HG02943 (cell line): ENCODE measurements around the gene POMC.
"Not testable (repeated sequence)": the region's sequence is repeated elsewhere in the genome, so short reads cannot be mapped to it uniquely, and the experiment has no call there.

Source experiments
- ATAC-seq: cut with Tn5 transposase; IDR thresholded peaks from one replicate; pipeline ENCODE4 v1.9.1; 2021; ENCODE audit warnings: mild to moderate bottlenecking, low read depth, moderate library complexity; ENCODE audit not compliant: unreplicated experiment

The POMC gene

DNA sequence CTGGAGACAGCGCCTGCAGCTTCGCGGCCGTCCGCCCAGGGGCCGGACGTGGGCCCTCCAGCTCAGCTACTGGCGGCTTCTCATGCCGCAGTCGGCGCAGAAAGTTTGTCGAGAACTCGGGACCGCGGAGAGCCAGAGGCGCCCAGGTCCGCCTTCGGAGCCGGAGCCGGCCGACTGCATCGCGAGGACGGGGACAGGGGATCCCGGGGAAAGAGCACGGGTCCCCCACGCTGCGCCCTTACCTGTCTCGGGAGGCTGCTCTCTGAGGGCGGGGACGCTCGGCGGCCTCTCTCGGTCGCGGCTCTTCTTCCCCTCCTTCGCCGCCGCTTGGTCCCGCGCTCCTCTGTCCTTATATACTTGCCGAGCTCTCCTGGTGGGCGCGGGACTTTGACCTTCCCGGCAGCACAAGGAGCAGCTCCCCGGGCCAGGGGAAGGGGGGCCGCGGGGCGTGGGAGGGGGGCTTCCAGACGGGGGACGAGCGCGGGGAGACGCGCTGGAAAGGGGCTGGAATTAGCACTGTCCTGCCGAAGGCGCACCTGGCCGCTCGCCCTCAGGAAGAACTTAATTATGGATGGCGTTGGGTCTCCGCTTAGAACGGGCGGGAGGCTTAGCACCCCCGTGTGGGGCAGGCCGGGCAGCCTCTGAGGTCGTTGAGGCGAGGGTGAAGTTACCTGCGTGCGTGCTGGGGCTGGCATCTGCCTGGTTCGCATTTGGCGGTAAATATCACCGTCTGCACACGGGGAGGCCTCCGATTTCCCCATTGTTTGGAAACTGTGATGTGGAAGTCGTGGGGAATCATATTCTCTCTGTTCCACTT lies at the start of gene POMC:
TSS of gene POMC (minus strand) at position 325 of the 817 bp plus-strand sequence. CDS start 3,808 bp downstream, outside the sequence.
- no peak for ATAC-seq

DNA sequence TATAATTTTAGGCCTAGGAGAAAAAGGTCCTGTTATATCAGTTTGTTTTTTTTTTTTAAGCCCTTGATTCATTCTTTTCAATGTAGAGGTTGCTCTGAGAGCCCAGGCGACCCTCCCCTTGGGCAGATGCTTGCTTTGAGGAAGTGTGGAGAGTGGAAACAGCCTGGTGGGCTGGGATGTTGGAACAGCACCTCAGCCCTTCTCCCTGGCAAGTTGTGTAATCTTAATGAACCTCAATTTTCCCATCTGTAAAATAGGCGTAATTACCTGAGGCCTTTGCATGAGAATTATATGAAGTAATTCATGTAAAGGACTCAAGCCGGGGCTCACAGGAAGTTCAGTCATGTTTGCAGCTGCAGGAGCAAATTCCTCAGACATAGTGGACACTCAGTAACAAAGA lies 49.7 kb upstream of the POMC start:
- ATAC-seq = no peak

- ATAC-seq = peak; percentile 47
Observed at GRCh38 chr2:25215948-25216679, 47.7 kb upstream of the POMC start.

GRCh38 chr2:25215232-25215631 lies 46.9 kb upstream of the POMC start:
- no peak for ATAC-seq

- no peak for ATAC-seq
Observed at GRCh38 chr2:25213229-25213628, 44.8 kb upstream of the POMC start.

- not testable (repeated sequence) for ATAC-seq
Observed at GRCh38 chr2:25210923-25211322, 42.5 kb upstream of the POMC start.

GRCh38 chr2:25207078-25207545 lies 38.7 kb upstream of the POMC start:
- ATAC-seq = no peak

DNA sequence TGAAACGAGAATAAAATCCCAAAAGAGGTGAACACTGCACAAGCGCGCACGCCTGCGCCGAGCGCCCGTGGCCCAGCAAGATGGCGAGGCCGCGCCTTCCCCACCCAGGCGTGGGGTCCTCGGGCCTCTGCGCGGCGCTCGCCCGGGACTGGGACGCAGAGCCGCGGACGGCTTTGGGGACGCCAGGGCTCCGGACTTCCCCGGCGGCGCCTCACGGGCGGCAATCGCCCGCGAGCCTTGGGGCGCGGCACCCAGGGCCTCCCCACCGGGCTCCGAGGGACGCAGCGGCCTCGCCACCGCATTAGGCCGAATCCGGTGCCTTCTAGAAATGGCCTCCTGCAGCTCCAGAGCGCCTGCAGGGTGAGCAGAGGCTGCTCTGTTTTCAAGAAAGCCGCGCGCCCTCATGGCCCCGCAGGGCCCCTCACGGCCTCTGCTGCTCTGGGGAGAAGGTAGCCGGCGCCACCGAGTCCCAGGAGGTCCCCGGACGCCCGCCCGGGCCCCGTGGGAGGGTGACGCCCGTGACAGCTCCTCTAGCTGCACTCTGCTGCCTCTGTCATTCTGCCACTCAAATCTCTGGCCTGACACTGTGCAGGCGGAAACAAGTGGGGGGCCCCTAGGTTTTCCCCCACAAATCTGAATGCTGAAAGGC lies 35.9 kb upstream of the POMC start:
- ATAC-seq = no peak

DNA sequence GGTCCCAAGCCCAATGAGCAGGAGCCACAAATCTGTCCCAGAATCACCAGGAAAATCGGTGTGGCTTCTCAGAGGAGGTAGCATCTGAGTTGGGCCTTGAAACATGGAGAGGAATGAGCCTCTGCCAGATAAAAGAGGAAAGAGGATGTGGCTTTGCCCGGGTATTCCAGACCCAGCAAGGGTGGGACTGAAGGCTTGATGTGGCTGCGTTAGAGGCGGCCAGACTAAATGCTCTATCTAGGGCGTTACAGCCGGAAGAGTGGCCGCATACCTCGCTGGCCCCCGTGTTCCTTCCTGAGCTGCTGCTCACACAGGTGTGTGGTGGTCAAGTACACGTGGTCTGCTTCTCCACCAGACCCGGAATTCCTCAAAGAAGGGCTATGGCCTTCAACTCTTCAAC lies 33.9 kb upstream of the POMC start:
- no peak for ATAC-seq

- no peak for ATAC-seq
Observed at GRCh38 chr2:25201794-25202193, 33.4 kb upstream of the POMC start.

DNA sequence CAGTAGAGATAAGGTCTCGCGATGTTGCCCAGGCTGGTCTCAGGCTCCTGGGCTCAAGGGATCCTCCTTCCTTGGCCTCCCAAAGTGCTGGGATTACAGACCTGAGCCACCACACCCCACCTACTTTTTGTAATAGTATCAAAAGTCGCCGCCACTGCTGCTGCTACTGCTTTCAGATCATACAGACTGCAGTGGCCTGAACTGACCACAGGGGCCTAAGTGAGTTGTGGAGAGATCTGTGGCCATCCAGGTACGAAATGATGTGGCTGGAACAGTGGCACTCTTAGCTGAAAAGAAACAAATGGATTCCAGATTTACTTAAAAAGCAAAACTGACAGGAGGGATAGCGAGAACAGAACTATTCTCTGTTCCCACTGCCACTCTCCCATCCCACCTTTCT lies 32.9 kb upstream of the POMC start:
- ATAC-seq = no peak

- no peak for ATAC-seq
Observed at GRCh38 chr2:25198576-25198975, 30.2 kb upstream of the POMC start.

DNA sequence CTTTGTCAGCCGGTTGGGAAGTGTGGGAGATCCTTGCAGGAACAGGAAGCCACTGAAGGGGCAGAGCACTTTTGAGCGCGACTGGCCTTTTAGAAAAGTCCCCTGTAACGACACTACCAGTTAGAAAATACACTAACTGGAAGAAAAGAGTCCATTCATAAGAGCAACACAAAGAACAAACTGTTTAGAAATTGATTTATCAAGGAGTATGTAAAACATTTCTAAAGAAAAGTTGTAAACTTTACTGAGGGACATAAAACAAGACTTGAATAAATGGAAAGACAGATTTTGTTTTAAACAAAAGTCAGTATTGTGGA lies 29.8 kb upstream of the POMC start:
- ATAC-seq = no peak

GRCh38 chr2:25197336-25198208 lies 29.2 kb upstream of the POMC start:
- no peak for ATAC-seq

- no peak for ATAC-seq
Observed at GRCh38 chr2:25194576-25195122, 26.3 kb upstream of the POMC start.

- ATAC-seq = no peak
Observed at GRCh38 chr2:25190536-25190935, 22.2 kb upstream of the POMC start.

DNA sequence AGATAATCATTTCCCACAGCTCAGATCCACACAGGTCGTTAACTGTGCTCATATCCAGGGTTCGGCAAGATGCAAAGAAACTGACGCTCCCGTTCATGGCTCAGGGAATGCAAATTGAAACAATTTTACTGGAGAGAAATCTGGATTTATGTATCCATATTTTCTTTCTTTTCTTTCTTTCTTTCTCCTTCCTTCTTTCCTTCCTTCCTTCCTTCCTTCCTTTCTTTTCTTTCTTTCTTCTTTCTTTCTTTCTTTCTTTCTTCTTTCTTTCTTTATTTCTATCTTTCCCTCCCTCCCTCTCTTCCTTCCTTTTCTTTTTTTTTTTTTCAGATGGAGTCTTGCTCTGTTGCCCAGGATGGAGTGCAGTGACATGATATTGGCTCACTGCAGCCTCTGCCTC lies 20.0 kb upstream of the POMC start:
- no peak for ATAC-seq

GRCh38 chr2:25187729-25188350 lies 19.5 kb upstream of the POMC start:
- ATAC-seq = no peak

DNA sequence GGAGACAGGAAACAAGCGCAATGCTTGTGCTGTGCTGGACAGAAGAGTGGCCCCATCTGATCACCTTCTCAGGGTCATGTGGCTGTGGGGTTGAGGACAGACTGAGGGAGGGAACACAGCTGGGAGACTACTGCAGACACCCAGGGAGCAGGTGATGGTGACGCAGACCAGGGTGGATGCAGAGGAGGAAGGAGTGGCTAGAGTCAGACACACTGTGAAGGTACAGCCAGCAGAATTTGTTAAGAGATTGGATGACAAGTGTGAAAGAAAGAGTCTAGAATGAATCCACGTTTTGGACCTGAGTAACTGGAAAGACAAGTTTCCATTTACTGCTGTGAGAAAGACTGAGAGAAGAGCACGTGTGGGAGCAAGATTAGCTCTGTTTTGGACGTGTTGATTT lies 15.9 kb upstream of the POMC start:
- ATAC-seq = no peak

GRCh38 chr2:25178976-25179375 lies 10.6 kb upstream of the POMC start:
- no peak for ATAC-seq
